Mammary epithelial cell (primary cell): ENCODE measurements around the gene ZSCAN23.

Experiments
- CTCF ChIP-seq, 2 donors: IDR thresholded peaks in 1 of 2; conservative IDR thresholded peaks in 1 of 2; 2 replicates each; pipeline ENCODE4 v1.5.1; 2011 to 2012; ENCODE audit warnings: inconsistent platforms in 2 of 2, low read length in 2 of 2, mild to moderate bottlenecking in 2 of 2, control low read depth in 1 of 2, low read depth in 1 of 2; ENCODE audit not compliant: insufficient read depth in 1 of 2; ENCODE audit errors: extremely low read depth in 1 of 2
- EZH2 ChIP-seq: IDR thresholded peaks from 2 replicates; pipeline ENCODE4 v1.6.1; 2012; ENCODE audit warnings: low read length, inconsistent platforms, borderline replicate concordance

GRCh38 chr6:28446818-28447511, 3.7 kb upstream of the ZSCAN23 start:
- TF ChIP-seq CTCF (conservative IDR thresholded peaks at IDR 0.05 in 1 of 2, IDR thresholded peaks at IDR 0.05 in 1 of 2; ENCODE audit: extremely low read depth in 1 of 2, insufficient read depth in 1 of 2, low read depth in 1 of 2, low read length in 2 of 2): no peak
- TF ChIP-seq EZH2: no peak
